Peyer's patch (tissue), 4 donors: ENCODE results near the gene METTL15. TPM values are rescaled to one million over a fixed set of nuclear protein-coding genes. Genes with fewer than 3 reads are reported as not detected.
"Not testable (repeated sequence)": the region's sequence is repeated elsewhere in the genome, so short reads cannot be mapped to it uniquely, and the experiment has no call there.

Experiments used
- DNase-seq, 3 donors: peaks; one replicate each; pipeline ENCODE4 v3.0.0-alpha.2; 2017 to 2019
- H3K27ac ChIP-seq, 4 donors: fragments of 200-600 bp; sonication (generic); one replicate each; pipeline ENCODE4 v1.5.1; 2016 to 2019
- H3K27me3 ChIP-seq, 2 donors: fragments of 200-600 bp; sonication (generic); one replicate each; pipeline ENCODE4 v1.5.1; 2019
- H3K36me3 ChIP-seq, 3 donors: fragments of 200-600 bp; sonication (generic); one replicate each; pipeline ENCODE4 v1.5.1; 2016 to 2019
- H3K4me1 ChIP-seq, 4 donors: fragments of 200-600 bp; sonication (generic); one replicate each; pipeline ENCODE4 v1.5.1; 2016 to 2019
- H3K4me3 ChIP-seq, 4 donors: fragments of 200-600 bp; sonication (generic); 1 replicate in 3 of 4; 2 replicates in 1 of 4; pipeline ENCODE4 v1.5.1; 2016 to 2019; ENCODE audit warnings: mild to moderate bottlenecking in 1 of 4
- H3K9me3 ChIP-seq, 4 donors: fragments of 200-600 bp; sonication (generic); one replicate each; pipeline ENCODE4 v1.5.1; 2016 to 2019; ENCODE audit warnings: mild to moderate bottlenecking in 1 of 4
- POLR2A ChIP-seq, 2 donors: fragments of 450-650 bp; IDR thresholded peaks; one replicate each; pipeline ENCODE4 v1.5.1; 2017; ENCODE audit warnings: antibody characterized with exemption in 2 of 2, mild to moderate bottlenecking in 2 of 2, moderate library complexity in 2 of 2
- total RNA-seq, 4 donors: library from RNA; depleted of rRNA; stranded (reverse); fragments of >200 nt; gene quantifications; one replicate each; pipeline ENCODE4 v1.1.0, GENCODE V29; 2016
- TF ChIP-seq, protein P1 (sequence below), 6 experiments: fragments of 450-650 bp in 4 of 6; fragments of 200-600 bp in 2 of 6; sonication (generic) in 1 of 6; IDR thresholded peaks; one replicate each; pipeline ENCODE4 v1.5.1; 2017 to 2019; ENCODE audit warnings: antibody characterized with exemption in 6 of 6, mild to moderate bottlenecking in 3 of 6, moderate library complexity in 1 of 6

Gene METTL15
- total RNA-seq, 4 donors from 2014 or later = 7.2 to 13.3 (median 11.2) TPM

DNA sequence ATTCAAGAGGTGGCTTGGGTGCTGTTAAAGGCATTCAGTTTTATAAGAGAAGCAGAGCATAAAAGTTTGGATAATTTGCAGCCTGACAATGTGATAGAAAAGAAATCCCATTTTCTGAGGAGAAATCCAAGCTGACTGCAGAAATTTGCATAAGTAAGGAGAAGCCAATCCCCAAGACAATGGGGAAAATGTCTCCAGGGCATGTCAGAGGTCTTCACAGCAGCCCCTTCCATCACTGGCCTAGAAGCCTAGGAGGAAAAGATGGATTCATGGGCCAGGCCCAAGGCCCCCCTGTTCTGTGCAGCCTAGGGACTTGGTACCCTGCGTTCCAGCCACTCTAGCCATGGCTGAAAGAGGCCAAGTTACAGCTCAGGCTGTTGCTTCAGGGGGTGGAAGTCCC, 207.3 kb downstream of the METTL15 start:
- Histone ChIP-seq H3K27me3 (no peaks in the 10 kb centered on the region), H3K4me1 (no peaks in the 10 kb centered on the region), H3K27ac (no peak overlapping the region), H3K4me3 (no peak overlapping the region), H3K9me3 (no peaks in the 10 kb centered on the region), H3K36me3 (peaks cover 0 to 4% (median 0%) of the 10 kb centered on the region in 3 donors)
- DNase-seq = no peak
- TF ChIP-seq, protein P1, sequence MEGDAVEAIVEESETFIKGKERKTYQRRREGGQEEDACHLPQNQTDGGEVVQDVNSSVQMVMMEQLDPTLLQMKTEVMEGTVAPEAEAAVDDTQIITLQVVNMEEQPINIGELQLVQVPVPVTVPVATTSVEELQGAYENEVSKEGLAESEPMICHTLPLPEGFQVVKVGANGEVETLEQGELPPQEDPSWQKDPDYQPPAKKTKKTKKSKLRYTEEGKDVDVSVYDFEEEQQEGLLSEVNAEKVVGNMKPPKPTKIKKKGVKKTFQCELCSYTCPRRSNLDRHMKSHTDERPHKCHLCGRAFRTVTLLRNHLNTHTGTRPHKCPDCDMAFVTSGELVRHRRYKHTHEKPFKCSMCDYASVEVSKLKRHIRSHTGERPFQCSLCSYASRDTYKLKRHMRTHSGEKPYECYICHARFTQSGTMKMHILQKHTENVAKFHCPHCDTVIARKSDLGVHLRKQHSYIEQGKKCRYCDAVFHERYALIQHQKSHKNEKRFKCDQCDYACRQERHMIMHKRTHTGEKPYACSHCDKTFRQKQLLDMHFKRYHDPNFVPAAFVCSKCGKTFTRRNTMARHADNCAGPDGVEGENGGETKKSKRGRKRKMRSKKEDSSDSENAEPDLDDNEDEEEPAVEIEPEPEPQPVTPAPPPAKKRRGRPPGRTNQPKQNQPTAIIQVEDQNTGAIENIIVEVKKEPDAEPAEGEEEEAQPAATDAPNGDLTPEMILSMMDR (IDR thresholded peaks at IDR 0.05) = no peak
- no peak for TF ChIP-seq POLR2A (IDR thresholded peaks at IDR 0.05)

DNA sequence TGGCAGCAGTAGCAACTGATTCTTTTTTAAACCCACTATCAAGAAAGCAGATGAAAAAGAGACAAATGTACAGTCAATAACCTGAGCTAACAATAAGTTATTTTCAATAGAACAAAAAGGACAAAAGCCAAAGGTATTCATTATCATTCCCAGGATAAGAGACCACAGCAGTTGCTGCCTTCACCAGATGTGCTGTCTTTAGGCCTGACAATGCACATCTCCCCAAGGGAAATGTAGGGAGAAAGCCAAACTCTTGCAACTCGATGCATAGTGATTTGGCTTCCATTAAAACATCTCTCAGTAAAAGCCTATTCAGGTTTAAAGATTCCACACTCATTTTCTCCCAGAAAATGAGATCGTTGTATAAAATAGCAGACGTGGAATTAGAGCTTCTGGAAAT, 210.7 kb downstream of the METTL15 start:
- Histone ChIP-seq H3K36me3 (peaks cover 0 to 3% (median 0%) of the 10 kb centered on the region in 3 donors), H3K27me3 (no peaks in the 10 kb centered on the region), H3K4me3 (no peak overlapping the region), H3K9me3 (no peaks in the 10 kb centered on the region), H3K27ac (no peak overlapping the region), H3K4me1 (no peaks in the 10 kb centered on the region)
- TF ChIP-seq POLR2A (IDR thresholded peaks at IDR 0.05) = no peak
- TF ChIP-seq, protein P1 (IDR thresholded peaks at IDR 0.05) = no peak
- DNase-seq = no peak

DNA sequence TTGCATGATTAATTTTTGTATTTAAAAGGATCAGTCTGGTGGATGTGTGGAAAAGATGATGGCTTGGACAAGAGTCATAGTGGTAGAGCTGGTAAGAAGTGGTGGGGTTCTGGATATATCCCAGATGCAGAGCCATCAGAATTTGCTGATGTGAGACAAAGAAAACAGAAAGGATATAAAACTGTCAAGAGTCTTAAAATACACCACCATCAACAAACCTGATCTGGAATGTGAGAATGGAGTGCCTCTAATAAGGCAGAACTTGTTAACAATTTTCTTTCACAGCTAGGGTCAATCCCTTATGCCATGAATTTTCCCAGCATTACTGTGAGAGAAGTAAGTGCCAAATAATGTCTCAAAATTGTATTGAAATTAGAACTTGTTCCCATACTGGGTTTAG, 215.4 kb downstream of the METTL15 start:
- Histone ChIP-seq H3K9me3 (no peaks in the 10 kb centered on the region), H3K4me1 (no peaks in the 10 kb centered on the region), H3K4me3 (no peak overlapping the region), H3K27ac (no peak overlapping the region), H3K36me3 (no peaks in the 10 kb centered on the region), H3K27me3 (no peaks in the 10 kb centered on the region)
- no peak for DNase-seq
- TF ChIP-seq, protein P1 (IDR thresholded peaks at IDR 0.05) = no peak
- no peak for TF ChIP-seq POLR2A (IDR thresholded peaks at IDR 0.05)

DNA sequence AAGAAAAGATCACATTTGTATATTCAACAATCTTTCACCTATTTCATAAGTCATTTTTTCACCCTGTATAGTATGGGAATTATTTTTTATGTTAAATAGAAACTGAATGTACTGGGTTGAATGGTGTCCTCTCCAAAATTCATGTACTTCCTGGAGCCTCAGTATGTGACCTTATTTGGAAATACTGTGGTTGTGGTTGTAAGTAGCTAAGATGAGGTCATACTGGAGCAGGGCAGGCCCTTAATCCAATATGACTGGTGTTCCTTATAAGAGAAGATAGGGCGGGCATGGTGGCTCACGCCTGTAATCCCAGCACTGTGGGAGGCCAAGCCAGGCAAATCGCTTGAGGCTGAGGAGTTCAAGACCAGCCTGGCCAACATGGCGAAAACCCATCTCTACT, 224.2 kb downstream of the METTL15 start:
- H3K27ac ChIP-seq, H3K9me3 ChIP-seq, H3K27me3 ChIP-seq: not testable (repeated sequence)

DNA sequence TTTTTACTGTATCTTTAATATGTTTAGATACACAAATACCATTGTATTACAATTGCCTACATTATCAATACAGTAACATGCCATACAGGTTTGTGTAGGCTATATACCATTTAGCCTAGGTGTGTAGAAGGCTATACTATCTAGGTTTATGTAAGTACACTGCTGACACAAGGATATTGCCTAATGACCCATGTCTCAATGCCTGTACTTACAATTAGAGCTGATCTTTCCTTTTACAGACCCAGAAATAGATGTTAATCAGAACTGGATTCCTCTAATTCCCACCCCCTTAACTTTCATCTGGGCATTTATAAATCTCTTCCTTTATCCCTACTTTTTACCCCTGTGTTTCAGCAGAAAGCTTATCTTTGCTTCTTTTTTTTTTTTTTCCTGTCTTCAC, 229.5 kb downstream of the METTL15 start:
- Histone ChIP-seq H3K4me1 (no peaks in the 10 kb centered on the region), H3K36me3 (no peaks in the 10 kb centered on the region), H3K27ac (no peak overlapping the region), H3K4me3 (no peak overlapping the region), H3K9me3 (peaks cover 0 to 6% (median 0%) of the 10 kb centered on the region in 4 donors), H3K27me3 (no peaks in the 10 kb centered on the region)
- no peak for DNase-seq
- no peak for TF ChIP-seq POLR2A (IDR thresholded peaks at IDR 0.05)
- TF ChIP-seq, protein P1 (IDR thresholded peaks at IDR 0.05) = no peak

More for the DNA sequence above, 224.2 kb downstream of the METTL15 start:
- DNase-seq, H3K4me1 ChIP-seq, H3K36me3 ChIP-seq, H3K4me3 ChIP-seq: not testable (repeated sequence)

DNA sequence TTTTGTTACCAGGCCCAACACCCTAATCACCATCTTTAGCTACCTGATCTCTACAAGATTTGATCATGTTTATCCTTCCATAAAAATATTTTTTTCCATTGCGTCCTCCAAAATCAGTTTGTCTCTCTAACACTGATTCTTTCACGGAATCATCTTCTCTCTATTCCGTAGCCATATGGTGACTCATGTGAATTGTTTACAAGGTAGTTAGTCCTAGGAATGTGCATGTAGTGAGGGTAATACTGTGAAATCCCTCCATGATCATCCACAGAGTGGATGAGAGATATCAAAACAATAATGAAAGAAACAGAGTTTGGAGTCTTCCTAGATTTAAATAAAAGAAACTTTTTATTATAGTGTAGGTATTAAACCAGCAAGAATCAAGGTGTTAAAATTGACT, 230.2 kb downstream of the METTL15 start:
- Histone ChIP-seq H3K4me3 (no peak overlapping the region), H3K36me3 (no peaks in the 10 kb centered on the region), H3K27me3 (no peaks in the 10 kb centered on the region), H3K4me1 (no peaks in the 10 kb centered on the region), H3K9me3 (peaks cover 0 to 6% (median 0%) of the 10 kb centered on the region in 4 donors), H3K27ac (no peak overlapping the region)
- TF ChIP-seq, protein P1 (IDR thresholded peaks at IDR 0.05) = no peak
- TF ChIP-seq POLR2A (IDR thresholded peaks at IDR 0.05) = no peak
- no peak for DNase-seq
